GM19238 (cell line): ENCODE data around the gene RGS17.
"Not testable (repeated sequence)": the region's sequence is repeated elsewhere in the genome, so short reads cannot be mapped to it uniquely, and the experiment has no call there.

Source experiments
- DNase-seq: peaks from one replicate; pipeline ENCODE4 v3.0.0; 2011; ENCODE audit warnings: low spot score; ENCODE audit not compliant: insufficient read length

The RGS17 gene

DNA sequence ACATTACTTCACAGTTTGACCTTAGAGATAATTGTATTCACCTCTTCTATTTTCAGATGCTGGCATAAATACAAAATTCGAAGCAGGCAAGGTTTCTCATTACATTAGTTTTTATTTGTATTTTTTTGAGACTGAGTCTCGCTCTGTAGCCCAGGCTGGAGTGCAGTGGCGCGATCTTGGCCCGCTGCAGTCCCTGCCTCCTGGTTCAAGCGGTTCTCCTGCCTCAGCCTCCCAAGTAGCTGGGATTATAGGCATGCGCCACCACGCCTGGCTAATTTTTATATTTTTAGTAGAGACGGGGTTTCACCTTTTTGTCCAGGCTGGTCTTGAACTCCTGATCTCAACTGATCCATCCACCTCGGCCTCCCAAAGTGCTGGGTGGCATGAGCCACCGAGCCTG, 145.8 kb downstream of the RGS17 start:
- DNase-seq: not testable (repeated sequence)

DNA sequence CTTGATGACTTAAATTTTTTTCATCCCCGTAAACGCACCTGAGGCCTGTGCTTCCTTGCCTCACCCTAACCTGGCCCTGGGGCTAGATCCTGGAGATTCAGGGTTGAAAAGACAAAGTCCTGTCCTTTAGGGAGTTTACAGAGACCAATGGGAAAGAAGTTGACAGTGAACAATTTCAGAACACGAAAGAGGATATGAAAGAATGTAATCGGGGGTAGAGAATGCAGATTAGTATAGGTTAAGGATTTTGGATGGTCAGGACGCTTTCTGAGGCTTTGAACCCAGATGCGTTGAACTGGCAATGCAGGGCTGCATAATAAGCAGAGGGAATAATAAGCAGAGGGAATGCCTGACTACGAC, 146.6 kb downstream of the RGS17 start:
- no peak for DNase-seq

DNA sequence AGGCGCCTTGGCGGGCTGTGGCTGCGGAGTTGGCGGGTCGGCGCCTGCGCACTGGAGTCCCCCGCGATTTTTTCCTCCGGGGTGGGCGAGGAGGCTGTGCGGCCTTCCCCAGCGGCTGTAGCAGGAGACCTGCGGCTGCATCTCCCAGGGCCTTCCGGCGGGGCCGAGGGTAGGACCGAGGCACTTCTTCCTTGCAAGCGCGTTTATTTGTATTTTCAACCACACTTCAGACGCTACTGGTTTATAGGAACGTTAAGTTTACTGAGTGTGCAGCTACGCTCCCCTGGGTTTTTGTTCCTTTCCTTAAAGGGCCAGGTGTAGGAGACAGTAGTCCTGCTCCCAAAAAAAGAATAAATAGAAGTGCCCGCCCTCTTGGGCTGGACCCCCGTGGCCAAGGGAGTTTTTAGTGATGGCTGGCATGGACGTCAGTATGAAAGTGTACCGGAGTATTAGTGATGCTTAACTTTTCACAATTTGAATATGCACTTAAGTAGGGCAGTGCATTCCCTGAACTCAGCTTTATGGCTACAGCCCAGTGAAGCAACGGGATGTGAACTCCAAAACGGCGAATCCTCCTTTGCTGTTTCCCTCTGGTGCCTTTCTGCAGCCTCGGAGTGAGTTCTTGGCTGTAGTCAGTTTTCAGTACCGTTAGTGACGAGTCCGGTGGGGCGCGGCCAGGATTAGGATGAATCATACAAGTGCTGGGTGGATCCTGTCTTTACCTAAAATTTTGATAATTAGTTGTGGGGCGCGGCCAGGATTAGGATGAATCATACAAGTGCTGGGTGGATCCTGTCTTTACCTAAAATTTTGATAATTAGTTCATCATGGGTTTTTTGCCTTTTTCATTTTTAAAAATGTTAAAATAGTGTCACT, 147.2 kb downstream of the RGS17 start:
- DNase-seq: no peak

DNA sequence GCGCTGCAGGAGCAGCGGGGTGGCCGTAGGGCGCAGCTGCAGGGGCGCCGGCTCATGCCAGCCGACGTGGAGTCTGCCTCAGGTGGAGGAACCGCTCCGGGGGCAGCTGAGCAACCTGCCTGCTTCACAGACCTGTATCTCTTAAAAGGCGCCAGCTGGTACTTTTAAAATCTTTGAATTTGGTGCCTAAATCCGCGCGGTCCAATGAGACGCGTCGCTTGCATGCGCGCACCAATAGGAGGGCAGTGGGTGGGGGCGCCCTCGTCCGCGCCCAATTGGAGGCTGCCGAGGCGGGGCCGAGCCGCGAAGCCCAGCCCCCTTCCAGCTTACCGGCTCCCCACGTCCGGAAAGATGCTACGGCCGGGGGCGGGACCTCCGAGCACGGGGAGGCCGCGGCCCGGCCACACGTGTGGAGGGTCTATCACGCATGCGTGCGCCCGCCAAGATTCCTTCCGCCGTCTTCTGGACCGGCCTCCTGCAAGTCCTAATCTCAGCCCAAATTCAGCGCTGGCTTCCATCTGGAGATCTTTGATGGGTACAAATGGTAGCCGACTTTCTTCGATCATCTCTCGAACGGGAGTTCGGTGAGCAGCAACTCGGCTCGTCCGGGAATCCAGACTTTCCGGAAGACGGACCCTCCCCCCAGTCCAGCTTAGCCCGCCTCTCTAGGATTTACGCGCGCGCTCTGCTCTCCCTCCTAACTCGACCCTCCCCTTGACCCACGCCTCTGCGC, 148.0 kb downstream of the RGS17 start, which contains the start of gene FBXO5:
Gene FBXO5 (minus strand): TSS at position 138 of the 733 bp plus-strand sequence. CDS start 82 bp downstream, at position 56.
- peak; percentile 75 for DNase-seq

DNA sequence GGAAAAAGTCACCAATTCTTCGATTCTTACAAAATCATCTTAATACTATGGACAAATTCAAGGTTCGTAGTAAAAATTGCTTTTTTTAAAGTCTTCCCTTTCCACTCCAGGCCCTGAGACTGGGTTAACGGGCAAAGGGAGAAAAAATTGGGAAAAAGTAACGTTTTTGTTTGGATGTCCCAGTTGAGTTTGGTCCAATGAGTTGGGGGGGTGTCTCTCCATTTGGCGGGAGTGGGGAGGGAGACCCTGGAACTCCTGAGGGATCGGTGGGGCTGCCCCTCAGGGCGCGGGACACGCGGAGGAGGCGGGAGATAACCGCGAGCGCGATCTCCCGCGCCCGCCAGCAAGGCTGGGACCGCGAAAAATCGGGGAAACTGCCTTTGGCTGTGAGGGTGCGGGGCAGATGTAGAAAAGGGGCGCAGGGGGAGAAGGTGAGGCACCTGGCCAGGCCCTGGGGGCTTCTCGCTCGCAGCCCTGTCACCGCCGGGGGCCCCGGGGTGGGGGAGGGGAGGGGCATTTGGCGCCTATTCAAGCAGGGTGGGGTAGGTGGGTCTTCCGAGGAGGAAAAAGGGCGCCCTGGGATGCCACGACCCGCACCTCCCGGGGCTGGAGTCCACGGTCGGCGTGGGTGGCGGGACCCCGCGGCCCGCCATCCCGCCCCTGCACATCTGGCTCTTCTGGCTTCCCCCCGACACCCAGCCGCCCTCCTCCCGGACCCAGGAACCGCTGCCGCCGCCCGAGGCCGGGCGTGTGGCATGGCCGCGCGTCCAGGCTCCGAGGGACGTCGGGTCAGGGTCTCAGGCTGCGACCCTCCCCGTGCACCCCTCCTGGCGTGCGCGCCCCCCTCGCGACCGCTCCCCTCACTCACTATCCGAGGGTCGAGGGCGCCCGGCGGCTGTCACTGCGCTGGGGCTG, 148.8 kb downstream of the RGS17 start:
- DNase-seq: no peak

DNA sequence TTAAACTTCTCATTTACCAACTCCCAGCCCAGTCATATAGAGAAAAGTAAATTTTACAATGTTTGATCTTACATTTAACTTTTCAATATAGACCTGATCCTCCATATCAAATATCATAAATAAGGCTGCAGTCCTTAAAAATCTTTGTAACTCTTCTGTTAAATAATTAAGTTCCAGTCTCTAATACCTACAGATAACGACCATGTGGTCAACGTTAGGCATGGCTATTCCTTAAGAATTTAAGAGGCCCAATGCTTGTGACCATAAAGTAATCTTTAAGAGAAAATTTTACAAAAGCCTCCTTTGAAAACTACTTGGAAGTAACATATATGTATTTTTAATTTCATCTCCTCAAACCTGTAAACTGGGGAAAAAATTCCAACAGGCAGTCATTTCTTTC, 149.9 kb downstream of the RGS17 start:
- no peak for DNase-seq

DNA sequence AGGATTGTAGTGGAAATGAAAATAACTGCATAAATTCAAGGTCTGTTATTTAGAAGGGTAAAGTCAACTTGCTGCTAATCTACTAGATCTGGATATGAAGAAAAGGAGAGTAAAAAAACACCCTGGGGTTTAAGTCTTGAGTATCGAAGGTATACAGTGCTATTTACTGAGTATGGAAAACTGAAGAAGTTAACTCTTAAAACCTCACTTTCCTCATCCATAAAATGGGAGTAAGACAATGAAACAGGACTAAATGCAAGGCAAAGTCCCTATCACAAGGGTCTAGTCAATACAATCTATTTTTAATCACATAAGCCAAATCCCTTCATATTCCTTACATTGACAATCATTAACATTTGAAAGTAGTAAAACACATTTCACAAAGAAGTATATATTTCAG, 150.4 kb downstream of the RGS17 start:
- DNase-seq: no peak

DNA sequence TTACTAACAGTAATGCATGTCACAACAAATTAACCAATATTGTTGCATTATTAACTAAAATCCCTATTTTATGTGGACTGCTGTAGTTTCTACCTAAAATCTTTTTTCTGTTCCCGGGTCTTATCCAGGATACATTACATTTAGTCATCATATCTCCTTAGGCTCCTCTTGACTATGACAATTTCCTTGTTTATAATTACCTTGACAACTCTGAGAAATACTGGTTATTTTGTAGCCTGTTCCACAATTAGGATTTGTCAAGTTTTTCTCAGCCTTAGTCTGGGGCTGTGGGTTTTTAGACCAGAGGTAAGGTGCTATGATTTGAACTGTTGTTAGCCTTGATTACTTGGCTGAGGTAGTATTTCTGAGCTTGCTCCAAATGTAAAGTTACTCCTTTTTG, 152.0 kb downstream of the RGS17 start:
- DNase-seq: no peak

DNA sequence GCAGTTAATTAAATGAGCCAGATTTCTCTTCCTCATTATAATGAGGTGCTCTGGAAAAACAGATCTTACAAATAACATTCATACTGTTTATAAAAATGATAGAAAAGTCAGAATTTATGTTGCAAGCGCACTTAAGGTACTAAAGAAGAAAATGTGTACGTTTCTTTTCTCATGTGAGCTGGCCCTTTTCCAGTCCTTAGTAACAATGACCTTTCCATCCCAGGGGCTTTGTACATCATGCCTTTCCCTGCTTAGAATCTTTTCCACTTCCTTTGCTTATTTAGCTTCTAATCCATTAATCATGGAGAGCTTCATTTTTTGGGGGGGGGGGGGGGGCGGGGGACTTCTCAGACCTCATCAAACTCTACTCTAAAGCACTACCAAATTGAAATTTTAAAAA, 153.0 kb downstream of the RGS17 start:
- no peak for DNase-seq

DNA sequence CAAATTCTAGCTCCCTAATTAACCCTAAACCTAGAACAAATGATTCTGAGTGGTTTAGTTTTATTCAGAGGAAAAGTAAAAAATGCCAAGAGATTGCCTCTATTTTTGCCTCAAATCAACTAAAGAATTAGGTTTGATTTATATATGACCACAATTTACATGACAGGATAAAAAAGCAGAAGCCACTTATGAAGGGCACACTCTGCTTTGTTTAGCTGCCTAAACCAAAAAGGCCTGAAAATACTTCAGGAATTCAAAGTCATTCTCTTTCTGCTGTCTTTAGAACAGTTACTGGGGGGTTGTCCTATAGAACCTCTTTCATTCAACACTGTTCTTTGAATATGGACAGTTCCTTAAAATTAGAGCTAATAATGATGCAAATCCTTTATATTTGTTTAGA, 153.5 kb downstream of the RGS17 start:
- no peak for DNase-seq

DNA sequence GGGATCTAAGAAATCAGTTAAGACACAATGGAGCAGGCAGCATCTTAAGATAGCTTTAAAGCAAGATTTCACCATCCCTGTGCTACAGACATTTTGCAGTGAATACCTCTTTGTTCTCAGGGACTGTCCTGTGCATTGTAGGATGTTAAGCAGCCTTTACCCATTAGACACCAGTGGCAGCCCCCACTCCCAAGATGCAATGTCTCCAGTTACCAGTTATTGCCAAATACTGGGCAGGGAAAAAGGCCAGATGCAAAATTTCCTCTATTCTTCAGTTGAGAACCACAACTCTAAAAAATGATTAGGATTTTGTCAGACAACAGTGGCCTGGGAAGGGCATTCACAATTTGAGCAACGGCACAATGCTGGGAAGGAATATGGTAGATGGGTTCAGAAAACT, 154.3 kb downstream of the RGS17 start:
- no peak for DNase-seq

DNA sequence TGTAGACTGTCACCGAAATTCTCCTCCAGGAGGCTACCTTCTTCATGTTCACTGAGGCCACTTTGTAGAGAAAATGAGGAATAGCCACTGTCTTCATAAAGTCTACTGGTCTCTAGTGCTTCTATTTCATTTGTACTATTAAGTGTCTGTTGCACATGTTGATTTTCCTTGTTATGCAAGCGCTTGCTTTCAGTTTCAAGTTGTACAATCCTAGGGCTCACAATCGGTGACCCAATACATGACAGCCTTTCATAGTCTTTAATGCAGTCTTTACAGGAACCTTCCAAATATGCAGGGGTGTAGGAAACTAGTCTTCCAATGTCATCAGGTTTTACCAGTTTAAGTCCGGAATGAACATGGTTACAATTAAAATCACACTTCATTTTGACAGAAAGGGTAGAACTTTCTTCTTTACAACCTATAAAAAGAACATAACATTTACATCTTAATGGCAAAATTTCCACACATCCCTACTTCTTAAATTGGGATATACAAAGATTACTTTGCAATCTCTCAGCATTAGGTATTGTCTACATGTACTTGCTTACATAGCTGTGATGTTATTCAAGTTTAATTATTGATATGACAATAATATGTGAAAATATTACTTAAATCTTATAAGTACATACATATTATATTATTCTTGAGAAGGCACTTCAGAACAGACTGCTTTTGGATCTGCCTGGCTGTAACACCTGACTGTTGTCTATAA, 155.7 kb downstream of the RGS17 start:
- no peak for DNase-seq

DNA sequence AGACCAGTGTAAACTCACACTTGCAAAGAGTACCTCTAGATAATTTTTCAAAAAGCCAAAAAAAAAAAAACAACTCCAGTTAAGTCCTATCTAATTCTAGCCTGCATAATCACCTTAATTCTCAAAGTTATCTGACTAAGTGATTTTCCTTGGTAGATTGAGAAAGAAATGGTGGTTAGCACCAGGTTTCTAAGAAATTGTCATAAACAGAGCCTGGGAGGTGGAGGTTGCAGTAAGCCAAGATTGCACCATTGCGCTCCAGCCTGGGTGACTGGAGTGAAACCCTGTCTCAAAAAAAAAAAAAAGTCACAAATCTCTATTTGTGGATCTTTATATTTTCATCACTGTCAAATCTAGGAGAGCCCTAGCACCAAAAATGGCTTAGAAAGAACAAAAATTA, 157.2 kb downstream of the RGS17 start:
- no peak for DNase-seq

DNA sequence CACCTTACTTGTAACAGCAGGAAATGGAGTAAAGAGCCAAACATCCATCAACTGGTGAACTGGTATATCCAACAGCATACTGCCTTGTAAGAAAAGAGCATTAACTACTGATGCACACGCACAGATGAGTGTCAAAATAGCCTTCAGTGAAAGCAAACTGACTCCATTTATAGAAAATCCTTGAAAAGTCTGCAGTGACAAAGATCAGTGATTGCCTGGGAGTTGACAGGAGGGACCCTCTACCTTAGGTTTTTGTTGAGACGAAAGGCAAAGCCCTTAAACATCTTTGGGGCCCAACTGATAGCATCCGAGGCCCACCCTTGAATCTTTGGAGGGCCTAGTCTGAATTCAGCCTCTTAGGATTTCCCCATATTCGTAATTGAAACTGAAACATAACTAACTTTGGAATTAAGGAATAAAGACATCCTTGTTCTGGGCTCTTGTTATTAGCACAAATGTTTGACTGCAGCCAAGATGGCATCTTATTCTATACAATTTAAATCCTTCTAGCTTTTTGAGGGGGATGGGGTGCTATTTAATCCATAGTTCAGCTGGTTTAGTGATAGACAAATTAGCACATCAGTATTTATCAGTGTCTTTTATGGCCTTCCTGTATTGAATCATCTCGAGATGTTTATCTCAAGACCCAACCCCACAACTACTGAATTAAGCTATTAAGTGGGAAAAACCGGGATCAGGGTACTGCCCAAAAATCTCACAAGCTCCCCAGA, 161.2 kb downstream of the RGS17 start:
- DNase-seq: no peak

DNA sequence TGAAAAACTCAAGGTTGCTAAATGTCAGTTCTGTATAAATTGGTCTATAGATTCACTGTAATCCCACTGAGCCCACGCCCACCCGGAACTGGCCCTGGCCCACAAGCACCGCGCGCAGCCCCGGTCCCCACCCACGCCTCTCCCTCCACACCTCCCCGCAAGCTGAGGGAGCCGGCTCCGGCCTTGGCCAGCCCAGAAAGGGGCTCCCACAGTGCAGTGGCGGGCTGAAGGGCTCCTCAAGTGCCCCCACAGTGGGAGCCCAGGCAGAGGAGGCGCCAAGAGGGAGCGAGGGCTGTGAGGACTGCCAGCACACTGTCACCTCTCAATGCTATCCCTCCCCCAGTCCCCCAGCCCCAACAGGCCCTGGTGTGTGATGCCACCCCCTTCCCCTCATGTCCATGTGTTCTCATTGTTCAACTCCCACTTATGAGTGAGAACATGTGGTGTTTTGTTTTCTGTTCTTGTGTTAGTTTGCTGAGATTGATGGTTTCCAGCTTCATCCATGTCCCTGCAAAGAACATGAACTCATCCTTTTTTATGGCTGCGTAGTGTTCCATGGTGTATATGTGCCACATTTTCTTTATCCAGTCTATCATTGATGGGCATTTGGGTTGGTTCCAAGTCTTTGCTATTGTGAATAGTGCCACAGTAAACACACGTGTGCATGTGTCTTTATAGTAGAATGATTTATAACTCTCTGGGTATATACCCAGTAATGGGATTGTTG, 164.8 kb downstream of the RGS17 start:
- DNase-seq: not testable (repeated sequence)

DNA sequence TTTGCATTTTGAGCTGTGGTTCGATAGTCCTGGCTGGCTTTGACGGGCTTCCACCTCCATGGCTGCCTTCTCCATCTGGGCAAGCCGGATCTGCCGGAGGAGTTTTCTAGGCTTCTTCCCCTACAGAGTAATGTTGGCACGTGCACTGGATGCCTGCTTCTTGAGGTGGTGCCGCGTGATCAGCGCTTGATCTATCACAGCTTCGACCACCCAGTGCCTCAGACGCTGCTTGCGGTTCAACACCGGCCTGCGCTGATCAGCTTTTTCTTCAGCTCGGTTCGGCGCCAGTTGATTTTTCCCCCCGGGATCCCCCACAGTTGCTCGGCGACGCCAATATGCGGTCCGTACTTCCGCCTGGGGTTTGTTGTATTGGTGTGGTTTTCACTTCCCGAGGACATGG, 171.7 kb downstream of the RGS17 start:
- DNase-seq: no peak

DNA sequence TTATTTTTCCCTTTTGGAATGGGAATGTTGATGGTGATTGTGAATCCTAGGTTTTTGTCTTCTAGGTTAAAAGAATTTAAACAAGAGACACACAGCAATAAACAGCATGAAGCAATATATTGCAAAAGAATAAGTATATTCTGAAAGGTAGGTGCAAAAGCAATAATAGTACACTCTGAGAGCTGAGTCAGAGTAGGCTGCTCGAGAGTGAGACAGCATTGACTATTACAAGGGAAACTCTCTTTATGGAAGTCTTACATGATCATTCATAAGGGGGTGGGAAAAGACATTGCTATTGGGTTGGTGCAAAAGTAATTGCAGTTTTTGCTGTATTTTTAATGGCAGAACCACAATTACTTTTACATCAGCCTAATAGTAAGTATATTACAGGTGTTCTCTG, 173.3 kb downstream of the RGS17 start:
- no peak for DNase-seq
